Kasumi-1 (cell line): Measurements from ENCODE around the gene NEU3.
A peak's percentile ranks its signal among the peaks of the same experiment; 100 is the strongest.
"Not testable (repeated sequence)": the region's sequence is repeated elsewhere in the genome, so short reads cannot be mapped to it uniquely, and the experiment has no call there.

Experiments
- DNase-seq, 2 experiments: peaks; one replicate each; lab custom pipeline; 2025; lab: John Stamatoyannopoulos, UW

NEU3 gene

DNA sequence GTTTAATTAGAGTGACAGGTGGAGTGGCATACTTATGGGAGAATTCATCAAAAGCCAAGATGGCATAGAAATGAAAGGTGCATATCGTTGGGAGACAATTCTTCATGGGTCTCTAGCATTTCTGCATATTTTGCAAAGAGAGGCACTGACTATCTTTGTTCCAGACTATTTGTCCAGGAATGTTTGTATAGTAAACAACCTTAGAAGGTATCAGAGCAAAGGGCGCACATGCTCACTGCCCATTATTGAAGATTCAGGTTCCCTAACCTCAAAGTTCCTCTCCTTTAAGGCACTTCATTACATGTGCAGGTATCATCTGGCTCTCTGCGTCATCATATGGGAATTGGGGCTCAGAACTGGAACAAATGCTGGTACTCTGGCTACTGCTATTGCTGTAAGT lies 4.7 kb upstream of the NEU3 start:
- DNase-seq: no peak

DNA sequence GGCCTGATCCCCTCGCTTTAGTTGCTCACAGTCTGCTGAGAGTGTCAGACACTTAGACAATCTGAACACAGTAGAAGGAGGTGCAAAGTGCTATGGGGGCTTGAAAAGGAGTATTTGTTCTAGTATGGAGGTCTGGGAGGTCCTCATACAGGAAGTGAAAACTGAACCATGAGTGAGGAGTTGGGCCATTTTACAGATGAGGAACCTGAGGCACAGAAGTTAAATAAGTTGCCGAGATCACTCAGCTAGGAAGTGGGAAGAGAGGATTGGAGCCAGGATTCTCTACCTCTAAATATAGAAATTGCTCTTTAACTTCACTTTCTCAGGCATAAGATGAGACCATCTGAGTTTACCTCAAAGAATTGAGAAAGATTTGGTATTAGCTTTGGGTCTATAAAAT lies 4.0 kb upstream of the NEU3 start:
- DNase-seq: no peak

DNA sequence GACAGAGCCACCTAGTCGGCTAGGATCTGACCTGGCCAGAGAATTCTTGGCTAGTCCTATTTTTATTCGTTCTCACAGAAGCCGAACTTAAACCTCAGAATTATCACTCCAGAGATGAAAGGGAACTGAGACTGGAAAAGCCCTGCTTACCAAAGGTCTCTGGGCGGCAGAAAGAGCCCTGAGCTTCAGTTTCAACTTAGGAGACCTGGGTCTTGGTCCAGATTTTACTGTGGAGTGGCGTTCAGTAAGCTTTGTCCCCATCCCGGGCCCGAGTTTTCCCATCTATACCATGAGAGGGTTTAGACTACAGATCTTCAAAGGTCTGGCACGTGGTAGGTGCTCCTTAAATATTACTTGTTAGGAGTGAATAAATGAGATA lies 516 bp downstream of the NEU3 start:
- peak in 1 of 2 experiments; percentile 29 for DNase-seq

DNA sequence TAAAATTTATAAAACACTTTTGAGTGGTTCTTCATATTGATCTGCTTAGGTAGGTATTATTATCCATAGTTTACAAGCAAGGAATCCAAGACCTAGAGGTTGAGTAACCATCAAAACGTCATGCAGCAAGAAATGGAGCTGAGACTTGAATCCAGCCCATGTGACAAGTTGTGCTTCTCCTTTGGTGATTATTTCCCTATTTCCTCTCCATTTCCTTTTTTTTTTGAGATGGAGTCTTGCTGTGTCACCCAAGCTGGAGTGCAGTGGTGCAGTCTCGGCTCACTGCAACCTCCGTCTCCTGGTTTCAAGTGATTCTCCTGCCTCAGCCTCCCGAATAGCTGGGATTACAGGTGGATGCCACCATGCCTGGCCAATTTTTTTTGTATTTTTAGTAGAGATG lies 1.4 kb downstream of the NEU3 start:
- DNase-seq: peak in 1 of 2 experiments; percentile 28

DNA sequence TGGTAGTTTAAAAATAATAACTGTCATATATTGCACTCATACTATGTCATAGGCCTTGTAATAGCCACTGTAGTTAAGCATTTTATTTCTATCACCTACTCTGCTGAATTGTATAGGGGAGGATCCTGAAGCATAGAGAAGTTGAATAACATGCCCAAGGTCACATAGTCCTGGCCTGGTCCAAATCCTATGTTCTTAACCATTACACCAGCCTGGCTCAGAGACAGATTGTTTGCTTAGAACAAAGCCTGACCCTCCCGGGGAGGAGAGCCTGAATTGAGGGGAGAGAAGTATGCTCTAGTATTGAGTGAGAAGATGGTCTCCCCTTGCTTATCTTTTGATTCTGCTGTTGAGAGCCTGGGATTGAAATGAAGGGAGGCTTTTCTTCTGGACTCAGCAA lies 2.2 kb downstream of the NEU3 start:
- no peak for DNase-seq

DNA sequence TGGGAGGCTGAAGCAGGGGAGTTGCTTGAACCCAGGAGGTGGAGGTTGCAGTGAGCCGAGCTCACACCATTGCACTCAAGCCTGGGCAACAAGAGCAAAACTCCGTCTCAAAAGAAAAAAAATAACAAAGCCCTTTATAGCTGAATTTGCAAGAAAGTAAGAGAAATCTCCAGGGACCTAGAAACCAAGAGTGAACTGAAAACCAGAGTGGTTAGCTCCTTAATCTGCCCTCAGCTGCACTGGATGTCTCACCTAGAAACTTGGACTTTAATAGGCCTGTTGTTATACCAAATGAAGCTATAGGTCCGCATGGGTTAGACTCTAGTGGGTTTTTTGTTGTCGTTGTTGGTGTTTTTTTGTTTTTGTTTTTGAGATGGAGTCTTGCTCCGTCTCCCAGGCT lies 4.1 kb downstream of the NEU3 start:
- DNase-seq: no peak

DNA sequence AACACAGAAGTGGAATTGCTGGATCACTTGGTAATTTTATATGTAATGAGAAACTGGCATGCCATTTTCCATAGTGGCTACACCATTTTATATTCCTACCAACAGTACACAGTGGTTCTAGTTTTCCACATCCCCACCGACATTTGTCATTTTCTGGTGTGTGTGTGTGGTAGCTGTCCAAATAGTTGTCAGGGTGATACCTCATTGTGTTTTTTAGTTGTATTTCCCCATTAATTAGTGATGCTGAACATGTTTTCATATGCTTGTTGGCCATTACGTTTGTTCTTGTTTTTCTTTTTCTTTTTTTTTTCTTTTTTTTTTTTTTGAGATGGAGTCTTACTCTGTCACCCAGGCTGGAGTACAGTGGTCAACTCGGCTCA lies 12.2 kb downstream of the NEU3 start:
- DNase-seq: no peak

DNA sequence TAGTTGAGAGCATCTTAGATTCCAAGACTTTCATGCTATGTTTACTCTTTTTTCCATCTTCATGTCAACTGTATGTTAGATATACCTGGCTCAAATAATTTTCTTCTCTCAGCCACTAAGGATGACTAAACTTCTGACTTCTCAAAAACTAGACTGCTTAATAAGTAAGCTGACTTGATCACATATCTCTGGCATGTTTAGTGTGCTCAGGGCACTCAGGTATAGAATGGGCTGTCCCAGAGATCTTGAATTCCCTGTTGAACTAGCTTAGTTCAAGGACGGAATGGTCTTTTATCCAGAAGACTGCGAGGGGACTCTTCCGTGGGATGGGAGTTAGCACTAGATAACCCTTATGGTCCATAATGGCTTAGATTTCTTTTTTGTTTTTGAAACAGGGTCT lies 13.0 kb downstream of the NEU3 start:
- DNase-seq: no peak

DNA sequence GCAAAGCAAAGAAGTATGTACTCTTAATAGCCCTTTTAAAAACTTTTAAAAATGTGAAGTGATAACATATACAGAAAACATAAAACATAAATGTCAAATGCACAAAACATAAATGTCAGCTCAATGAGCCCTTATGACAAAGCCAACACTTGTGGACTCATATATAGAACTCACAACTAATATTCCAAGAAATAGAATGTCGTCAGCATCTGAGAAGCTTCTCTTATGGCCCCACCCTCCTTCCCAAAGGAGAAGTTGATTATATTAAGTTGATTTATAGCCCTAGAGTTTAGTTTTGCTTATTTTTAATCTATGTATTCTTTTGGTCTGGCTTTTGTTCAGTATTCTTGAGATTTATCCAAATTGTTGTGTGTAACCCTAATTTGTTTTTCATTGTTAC lies 13.8 kb downstream of the NEU3 start:
- no peak for DNase-seq

DNA sequence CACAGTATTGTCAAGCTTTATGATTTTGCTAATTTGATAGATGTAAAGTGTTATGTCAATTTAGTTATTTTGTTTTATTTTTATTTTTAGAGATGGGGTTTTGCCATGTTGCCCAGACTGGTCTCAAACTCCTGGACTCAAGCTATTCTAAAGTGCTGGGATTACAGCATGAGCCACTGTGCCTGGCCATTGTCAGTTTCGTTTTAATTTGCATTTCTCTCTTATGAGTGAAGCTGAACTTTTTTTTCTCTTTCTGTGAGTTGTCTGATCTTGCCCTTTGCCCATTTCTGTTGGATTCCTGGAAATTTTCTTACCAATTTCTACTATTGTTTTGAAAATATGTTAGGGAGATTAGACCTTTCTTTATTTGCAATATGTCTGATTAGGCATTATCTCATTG lies 15.5 kb downstream of the NEU3 start:
- no peak for DNase-seq

DNA sequence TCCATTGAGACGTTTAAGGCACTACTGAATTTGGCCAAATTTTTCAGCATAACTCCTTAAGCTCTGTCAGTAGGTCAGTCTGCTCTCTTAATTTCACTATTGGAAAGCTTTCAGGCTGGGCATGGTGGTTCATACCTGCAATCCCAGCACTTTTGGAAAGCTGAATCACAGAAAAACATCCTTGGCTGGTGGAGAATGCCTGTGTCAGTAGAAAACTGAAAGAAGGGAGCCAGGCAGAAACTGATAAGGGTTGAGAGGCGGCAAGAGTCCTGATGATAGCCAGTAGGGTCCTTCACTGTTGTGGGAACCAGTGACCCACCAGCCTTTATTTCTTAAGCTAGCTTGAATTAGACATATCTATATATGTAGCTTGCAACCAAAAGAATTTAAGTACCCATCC lies 22.6 kb downstream of the NEU3 start:
- DNase-seq: no peak

DNA sequence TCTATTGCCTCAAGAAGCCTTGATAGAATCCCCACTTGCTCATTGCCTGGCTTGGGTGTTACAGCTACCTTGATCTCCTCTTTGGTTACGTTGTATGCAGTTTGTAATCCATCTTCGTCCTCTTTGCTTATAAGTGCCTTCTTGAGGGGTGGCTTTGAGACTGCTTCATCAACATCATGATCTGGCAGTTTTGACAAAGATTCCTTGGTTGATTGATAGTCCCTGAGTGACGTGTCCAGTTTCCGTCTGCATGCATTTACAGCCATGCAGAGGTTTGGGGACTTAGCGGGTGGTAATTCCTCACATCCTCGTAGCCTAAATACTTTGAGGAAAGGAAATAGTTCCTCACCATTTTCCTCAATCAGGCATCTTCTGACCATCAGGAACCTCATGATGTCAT lies 23.1 kb downstream of the NEU3 start:
- no peak for DNase-seq

DNA sequence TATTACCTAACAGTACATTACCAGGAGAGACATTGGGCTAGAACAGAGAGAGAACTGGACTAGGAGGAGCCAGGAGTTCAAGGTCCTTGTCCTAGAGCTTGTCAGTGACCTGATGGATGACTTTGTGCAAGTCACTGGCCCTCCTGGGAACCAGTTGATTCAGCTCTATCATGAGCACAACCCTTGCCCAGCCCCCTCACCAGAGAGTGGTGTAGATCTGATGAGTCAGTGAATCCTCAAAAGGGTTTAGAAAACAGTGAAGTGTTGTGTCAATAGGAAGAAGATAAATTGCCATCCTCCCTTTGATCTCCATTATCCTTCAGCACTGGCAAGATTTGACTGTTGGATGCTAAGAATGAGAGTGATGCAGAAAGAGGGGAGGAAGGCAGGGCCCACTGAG lies 24.3 kb downstream of the NEU3 start:
- no peak for DNase-seq

DNA sequence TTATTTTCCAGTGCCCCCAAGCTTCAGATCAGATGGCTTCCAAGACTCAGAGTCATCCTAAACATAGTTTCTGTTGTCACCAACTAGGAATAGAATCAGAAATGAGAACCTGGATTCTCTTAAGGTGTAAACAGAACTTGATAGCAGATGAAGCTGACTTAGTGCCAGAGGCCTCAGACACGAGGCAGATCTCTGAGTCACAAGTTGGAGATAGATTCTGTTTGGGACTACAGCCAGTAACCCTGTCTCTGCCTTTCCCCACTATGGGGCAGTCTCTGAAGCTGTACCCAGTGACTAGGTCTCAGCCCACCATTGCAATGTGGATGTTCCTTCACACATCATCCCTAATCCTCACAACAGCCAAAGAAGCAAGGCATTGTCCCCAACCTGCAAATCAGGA lies 25.4 kb downstream of the NEU3 start:
- DNase-seq: no peak

DNA sequence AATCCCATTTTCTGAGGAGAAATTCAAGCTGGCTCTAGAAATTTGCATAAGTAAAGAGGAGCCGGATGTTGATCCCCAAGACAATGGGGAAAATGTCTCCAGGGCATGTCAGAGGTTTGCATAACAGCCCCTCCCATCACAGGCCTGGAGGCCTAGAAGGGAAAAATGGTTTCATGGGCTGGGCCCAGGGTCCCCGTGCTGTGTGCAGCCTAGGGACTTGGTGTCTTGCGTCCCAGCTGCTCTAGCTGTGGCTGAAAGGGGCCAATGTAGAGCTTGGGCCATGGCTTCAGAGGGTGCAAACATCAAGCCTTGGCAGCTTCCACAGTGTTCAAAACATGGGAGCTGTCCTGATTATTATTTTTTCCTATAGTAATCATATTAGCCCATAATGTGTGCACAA lies 30.5 kb downstream of the NEU3 start:
- DNase-seq: not testable (repeated sequence)

DNA sequence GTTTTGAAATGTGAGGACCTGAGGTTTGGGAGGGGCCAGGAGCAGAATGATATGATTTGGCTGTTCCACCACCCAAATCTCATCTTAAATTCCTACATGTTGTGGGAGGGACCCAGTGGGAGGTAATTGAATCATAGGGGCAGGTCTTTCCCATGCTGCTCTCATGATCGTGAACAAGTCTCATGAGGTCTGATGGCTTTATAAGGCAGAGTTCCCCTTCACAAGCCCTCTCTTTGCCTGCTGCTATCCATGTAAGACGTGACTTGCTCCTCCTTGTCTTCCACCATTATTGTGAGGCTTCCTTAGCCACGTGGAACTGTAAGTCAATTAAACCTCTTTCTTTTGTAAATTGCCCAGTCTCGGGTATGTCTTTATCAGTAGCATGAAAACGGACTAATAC lies 31.6 kb downstream of the NEU3 start:
- not testable (repeated sequence) for DNase-seq

DNA sequence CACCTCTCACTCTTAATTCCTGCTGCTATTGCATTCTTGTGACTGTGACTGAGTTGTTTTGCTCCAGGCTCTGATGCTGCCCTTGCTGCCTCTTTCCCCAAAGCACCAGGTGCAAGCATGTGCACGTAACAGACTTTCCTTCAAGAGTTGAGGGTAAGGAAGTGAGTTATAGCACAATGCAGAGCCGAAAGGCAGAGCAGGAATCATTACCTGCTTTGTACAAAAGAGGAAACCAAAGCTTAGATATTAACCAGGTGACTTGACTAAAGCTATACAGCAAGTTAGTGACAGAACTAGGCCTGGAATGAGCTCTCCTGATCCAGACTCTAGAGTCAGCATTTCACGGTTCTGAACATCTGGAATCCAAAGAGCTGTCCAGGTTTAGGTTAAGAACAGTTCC lies 33.6 kb downstream of the NEU3 start:
- no peak for DNase-seq

DNA sequence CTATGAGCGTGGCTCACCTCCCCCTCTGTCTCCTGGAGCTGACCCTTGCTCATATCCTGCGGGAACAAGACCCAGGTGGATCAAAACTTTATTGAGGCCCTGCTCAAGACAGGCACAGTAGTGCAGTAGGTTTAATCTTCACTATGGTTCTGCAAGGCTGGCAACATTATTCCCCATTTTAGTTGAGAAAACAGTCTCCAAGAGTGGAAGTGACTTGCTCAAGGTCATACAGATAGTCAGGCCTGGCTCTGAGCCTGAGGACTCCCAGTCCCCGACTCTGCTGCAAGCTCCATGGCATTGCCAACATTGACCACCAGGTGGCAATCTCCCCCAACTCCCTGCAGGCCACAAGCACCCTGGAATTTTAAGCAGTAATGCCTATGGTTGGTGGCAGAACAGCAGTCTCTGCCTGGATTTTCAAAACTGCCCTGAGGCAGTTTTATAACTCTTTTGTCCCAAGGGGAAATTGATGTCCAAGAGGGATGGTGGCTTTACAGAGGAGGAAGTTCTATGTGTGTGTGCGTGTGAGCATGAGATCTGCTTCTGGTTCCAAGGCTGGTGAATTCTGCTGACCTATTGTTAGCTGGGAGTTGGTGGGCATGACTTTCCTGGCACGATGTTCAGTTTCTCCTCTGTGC lies 34.1 kb downstream of the NEU3 start:
- peak; percentile 70 to 81 for DNase-seq

DNA sequence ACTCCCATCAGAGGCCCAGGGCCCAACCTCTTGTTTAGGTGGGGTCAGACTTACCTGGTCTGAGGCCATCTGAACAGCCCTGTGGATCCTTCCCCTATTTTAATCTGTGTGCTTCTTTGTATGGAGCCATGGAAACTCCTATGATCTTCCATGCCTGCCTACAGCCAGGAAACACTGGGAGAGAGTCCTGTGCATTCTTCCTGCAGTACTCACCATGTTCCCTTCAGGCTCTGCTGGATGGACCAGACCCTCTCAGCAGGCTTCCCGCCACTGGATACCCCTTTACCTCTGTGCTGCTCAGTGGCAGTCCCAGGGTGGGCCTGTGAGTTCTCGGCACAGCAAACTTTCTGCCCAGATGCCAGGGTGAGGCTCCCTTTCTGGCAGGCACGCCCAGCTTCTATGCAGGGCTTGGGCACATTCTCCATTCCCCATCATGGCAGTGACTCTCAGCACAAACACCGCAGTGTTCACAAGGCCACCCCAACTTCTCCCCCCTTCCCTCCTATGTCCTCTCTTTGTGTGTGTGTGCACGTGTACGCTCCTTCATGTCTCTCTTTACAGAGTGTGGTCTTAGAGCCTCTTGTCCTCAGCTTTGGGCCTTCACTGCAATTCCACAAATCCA lies 34.8 kb downstream of the NEU3 start:
- no peak for DNase-seq

DNA sequence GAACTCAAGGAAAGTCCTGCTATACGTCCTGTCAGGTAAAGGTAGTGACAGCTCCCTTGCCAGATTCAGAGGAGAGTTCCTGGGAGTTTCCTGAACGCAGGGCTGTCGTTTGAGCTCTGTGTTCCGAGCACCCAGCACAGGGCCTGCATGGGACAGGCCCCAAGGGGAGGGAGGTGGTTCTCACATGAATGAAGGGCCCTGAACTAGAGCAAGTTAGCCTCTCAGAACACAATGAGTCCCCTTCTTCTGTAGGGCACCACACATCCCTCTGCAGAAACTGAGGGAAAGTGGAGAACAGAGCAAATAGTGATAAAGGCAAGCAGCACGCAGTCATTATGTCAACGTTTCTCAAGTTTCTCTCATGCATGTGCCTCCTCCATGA lies 35.3 kb downstream of the NEU3 start:
- no peak for DNase-seq

DNA sequence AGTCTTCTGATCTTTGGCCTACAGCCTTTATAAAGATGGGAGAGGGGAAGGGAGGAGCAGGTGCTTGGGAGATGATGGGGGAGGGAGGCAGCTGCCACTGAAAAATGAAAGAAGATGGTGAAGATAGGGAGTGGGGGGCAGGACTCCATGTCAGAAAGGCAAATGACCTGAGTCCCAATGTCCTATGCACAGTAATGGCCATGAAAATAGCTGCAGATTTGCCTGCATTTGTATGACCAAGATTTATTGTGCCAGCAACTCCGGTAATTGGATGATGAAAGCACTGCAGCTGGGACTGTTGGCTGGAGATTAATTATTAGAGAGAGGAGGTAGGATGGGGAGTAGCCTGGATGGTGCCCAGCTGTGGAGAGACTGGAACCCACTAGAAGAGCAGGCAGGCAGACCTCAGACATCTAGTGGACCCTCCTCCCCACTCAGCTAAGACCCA lies 36.1 kb downstream of the NEU3 start:
- DNase-seq: no peak

DNA sequence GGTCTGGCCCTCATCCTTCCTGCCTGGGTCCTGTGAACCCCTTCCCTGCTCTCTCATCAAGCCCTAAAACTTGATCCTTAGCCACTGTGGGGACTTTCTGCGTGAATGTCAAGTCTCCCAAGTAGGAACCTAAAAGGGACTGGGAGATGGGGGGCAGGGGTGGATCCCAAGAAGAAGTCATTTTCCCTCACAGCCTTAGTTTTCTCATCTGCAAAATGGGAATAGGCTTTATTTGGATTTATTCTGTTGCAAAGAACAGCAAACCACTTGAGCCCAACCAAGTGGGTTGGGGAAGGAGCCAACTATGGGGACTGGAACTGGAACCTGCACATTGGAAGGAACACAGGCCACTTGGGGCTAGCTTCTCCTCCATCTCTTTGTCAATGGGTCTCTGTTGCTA lies 36.8 kb downstream of the NEU3 start:
- no peak for DNase-seq

DNA sequence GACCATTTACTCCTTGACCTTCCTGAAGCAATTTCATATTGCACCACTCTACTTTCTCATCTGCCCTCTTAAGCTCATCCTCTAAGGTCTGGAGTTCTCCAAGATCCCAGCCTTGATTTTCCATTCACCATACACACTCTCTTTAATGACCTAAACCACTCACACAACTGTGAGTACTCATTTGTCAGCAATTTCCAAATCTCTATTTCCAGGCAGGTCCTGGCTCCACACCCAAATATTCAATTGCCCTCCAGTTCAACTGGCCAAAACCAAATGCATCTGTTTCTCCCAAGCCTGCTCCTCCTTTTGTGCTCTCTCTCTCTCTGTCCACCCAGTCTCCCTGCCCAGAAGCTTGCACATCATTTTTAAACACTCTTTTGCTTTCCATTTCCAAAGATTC lies 39.6 kb downstream of the NEU3 start:
- no peak for DNase-seq

DNA sequence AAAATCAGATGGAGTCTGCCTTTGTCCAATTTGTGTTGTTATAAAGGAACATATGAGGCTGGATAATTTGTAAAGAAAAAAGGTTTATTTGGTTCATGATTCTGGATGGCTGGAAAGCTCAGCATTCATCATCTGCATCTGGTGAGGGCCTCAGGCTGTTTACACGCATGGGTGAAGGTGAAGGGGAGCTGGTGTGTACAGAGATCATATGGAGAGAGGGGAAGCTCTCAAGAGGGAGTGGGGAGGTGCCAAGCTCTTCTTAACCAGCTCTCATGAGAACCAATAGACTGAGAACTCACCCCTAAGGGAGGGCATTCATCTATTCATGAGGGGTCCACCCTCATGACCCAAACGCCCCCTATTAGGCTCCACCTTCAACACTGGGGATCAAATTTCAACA lies 40.0 kb downstream of the NEU3 start:
- no peak for DNase-seq
